Trophoblast cell (in vitro differentiated cells and primary cell): ENCODE measurements around the gene SPCS3.

Experiments
- DNase-seq, 2 donors: peaks; one replicate each; pipeline ENCODE4 v3.0.0-alpha.2; 2016
- H2AFZ ChIP-seq: 2 replicates; pipeline ENCODE4 v1.6.1; 2013; ENCODE audit warnings: low read length, moderate library complexity, mild to moderate bottlenecking; ENCODE audit not compliant: insufficient read depth, poor library complexity
- H2AK5ac ChIP-seq: 2 replicates; pipeline ENCODE4 v1.6.1; 2013; ENCODE audit warnings: mild to moderate bottlenecking, low read length
- H2BK120ac ChIP-seq: 2 replicates; pipeline ENCODE4 v1.6.1; 2013; ENCODE audit warnings: low read length, mild to moderate bottlenecking, moderate library complexity; ENCODE audit not compliant: insufficient read depth, poor library complexity
- H2BK12ac ChIP-seq: 2 replicates; pipeline ENCODE4 v1.6.1; 2013; ENCODE audit warnings: mild to moderate bottlenecking, low read length, moderate library complexity
- H2BK5ac ChIP-seq: 2 replicates; pipeline ENCODE4 v1.6.1; 2013; ENCODE audit warnings: low read length, low read depth, moderate library complexity, mild to moderate bottlenecking; ENCODE audit not compliant: poor library complexity
- H3K14ac ChIP-seq: 2 replicates; pipeline ENCODE4 v1.6.1; 2013; ENCODE audit warnings: mild to moderate bottlenecking, low read length
- H3K18ac ChIP-seq: 2 replicates; pipeline ENCODE4 v1.6.1; 2013; ENCODE audit warnings: mild to moderate bottlenecking, low read length
- H3K23ac ChIP-seq: 2 replicates; pipeline ENCODE4 v1.6.1; 2013; ENCODE audit warnings: low read length
- H3K27ac ChIP-seq: 2 replicates; pipeline ENCODE4 v1.5.1; 2013; ENCODE audit warnings: low read depth, mild to moderate bottlenecking, inconsistent platforms, low read length, moderate library complexity
- H3K27me3 ChIP-seq: 2 replicates; pipeline ENCODE4 v1.6.1; 2013; ENCODE audit warnings: inconsistent platforms, mild to moderate bottlenecking, low read length, moderate library complexity; ENCODE audit not compliant: insufficient read depth
- H3K36me3 ChIP-seq, 2 experiments: 1 replicate in 1 of 2; 2 replicates in 1 of 2; pipeline ENCODE4 v1.6.1; 2013; ENCODE audit warnings: low read length in 2 of 2, mild to moderate bottlenecking in 2 of 2, moderate library complexity in 1 of 2; ENCODE audit not compliant: insufficient read depth in 2 of 2, control insufficient read depth in 1 of 2
- H3K4ac ChIP-seq: 2 replicates; pipeline ENCODE4 v1.6.1; 2013; ENCODE audit warnings: low read depth, mild to moderate bottlenecking, low read length, moderate library complexity
- H3K4me1 ChIP-seq, 2 experiments: 1 replicate in 1 of 2; 2 replicates in 1 of 2; pipeline ENCODE4 v1.6.1; 2013; ENCODE audit warnings: low read length in 2 of 2, mild to moderate bottlenecking in 2 of 2, moderate library complexity in 1 of 2; ENCODE audit not compliant: insufficient read depth in 2 of 2, control insufficient read depth in 1 of 2
- H3K4me2 ChIP-seq: 2 replicates; pipeline ENCODE4 v1.6.1; 2013; ENCODE audit warnings: inconsistent platforms, mild to moderate bottlenecking, low read length, moderate library complexity
- H3K4me3 ChIP-seq: 2 replicates; pipeline ENCODE4 v1.5.1; 2013; ENCODE audit warnings: mild to moderate bottlenecking, low read depth, low read length, inconsistent platforms
- H3K79me1 ChIP-seq: one replicate; pipeline ENCODE4 v1.6.1; 2013; ENCODE audit warnings: low read length
- H3K79me2 ChIP-seq: 2 replicates; pipeline ENCODE4 v1.6.1; 2013; ENCODE audit warnings: low read length, mild to moderate bottlenecking; ENCODE audit not compliant: control insufficient read depth, insufficient read depth, poor library complexity
- H3K9ac ChIP-seq: 2 replicates; pipeline ENCODE4 v1.6.1; 2013; ENCODE audit warnings: mild to moderate bottlenecking, low read length
- H3K9me3 ChIP-seq: 2 replicates; pipeline ENCODE4 v1.6.1; 2013; ENCODE audit warnings: low read depth, mild to moderate bottlenecking, control low read depth, inconsistent platforms, low read length; ENCODE audit not compliant: insufficient read depth
- H4K12ac ChIP-seq: 2 replicates; pipeline ENCODE4 v1.6.1; 2013; ENCODE audit warnings: low read depth, mild to moderate bottlenecking, low read length, moderate library complexity
- H4K8ac ChIP-seq: 2 replicates; pipeline ENCODE4 v1.6.1; 2013; ENCODE audit warnings: low read depth, mild to moderate bottlenecking, low read length, moderate library complexity
- H4K91ac ChIP-seq: one replicate; pipeline ENCODE4 v1.6.1; 2013; ENCODE audit warnings: low read depth, mild to moderate bottlenecking, low read length, moderate library complexity
- WGBS: extraction: QIAGEN DNeasy Blood & Tissue Kit; methylation state at CpG from one replicate; pipeline ENCODE4 v1.1.7; 2013; ENCODE audit warnings: missing lambda C conversion rate; ENCODE audit not compliant: insufficient read length, insufficient coverage; ENCODE audit errors: extremely low coverage; 5-methylcytosine and 5-hydroxymethylcytosine counted together

SPCS3 gene

GRCh38 chr4:176319151-176319703, 539 bp upstream of the SPCS3 start:
- H3K27ac ChIP-seq = peak overlapping the region; percentile 45
- H3K9ac ChIP-seq = peak overlapping the region; percentile 77
- H2BK120ac ChIP-seq = no peak overlapping the region
- H2BK12ac ChIP-seq = no peak overlapping the region
- no peak overlapping the region for H3K4ac ChIP-seq
- no peak overlapping the region for H3K14ac ChIP-seq
- no CpG with 5 or more reads among the region's 13 CpGs for WGBS
- H3K23ac ChIP-seq = no peak overlapping the region
- H3K36me3 ChIP-seq = no peaks in the 10 kb centered on the region
- H4K12ac ChIP-seq = peak overlapping the region; percentile 56
- peak overlapping the region; percentile 98 for H3K4me2 ChIP-seq
- H2AK5ac ChIP-seq = no peak overlapping the region
- no peaks in the 10 kb centered on the region for H3K27me3 ChIP-seq
- H3K4me1 ChIP-seq = no peaks in the 10 kb centered on the region
- peak overlapping the region; percentile 43 for H4K91ac ChIP-seq
- no peak for DNase-seq
- H3K79me2 ChIP-seq = peaks cover 10% of the 10 kb centered on the region
- no peaks in the 10 kb centered on the region for H3K9me3 ChIP-seq
- H3K18ac ChIP-seq = peak overlapping the region; percentile 64
- H3K4me3 ChIP-seq = peak overlapping the region; percentile 60
- H3K79me1 ChIP-seq = peaks cover 11% of the 10 kb centered on the region
- H2BK5ac ChIP-seq = peak overlapping the region; percentile 36
- peak overlapping the region; percentile 77 for H4K8ac ChIP-seq
- peak overlapping the region; percentile 56 for H2AFZ ChIP-seq

DNA sequence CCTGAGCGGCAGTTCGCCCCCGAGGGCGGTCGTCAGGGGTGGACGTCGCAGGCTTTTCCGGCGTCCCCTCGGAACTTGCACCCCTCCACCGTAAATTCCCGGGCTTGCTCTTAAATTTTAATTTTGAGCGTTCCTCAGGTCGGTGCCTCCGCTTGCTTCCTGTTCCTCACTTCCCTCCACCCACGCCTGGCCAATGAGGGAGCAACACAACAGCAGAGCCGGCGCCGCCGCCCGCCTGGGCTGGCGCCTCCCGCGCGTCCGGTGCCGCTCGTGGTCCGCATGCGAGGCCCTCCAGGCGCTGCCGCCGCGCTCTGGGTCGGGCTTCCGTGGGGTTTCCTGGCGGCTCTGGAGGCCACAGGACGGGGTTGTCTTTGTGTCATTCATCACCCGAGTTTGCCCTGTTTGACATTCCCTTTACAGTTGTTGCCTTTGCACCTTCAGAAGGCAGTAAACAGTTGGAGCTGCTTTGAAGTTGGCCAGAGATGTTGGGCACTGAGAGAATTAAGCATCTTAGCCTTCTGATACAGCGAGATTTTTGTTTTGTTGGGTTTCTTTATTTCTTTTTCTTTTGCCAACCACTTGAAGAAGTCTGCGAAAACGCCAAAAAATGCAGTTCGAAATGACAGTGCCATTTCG, 692 bp downstream of the SPCS3 start:
- peak overlapping the region; percentile 96 for H3K4ac ChIP-seq
- H2BK5ac ChIP-seq = peak overlapping the region; percentile 98
- H4K91ac ChIP-seq = peak overlapping the region; percentile 99
- H3K79me1 ChIP-seq = peaks cover 11% of the 10 kb centered on the region
- peak overlapping the region; percentile 73 for H3K4me2 ChIP-seq
- peak overlapping the region; percentile 99 for H3K14ac ChIP-seq
- H4K12ac ChIP-seq = peak overlapping the region; percentile 96
- peak overlapping the region; percentile 97 for H2AFZ ChIP-seq
- H3K27ac ChIP-seq = peak overlapping the region; percentile 98
- H2BK120ac ChIP-seq = peak overlapping the region; percentile 98
- H2AK5ac ChIP-seq = no peak overlapping the region
- peak overlapping the region; percentile 99 for H3K4me3 ChIP-seq
- peak overlapping the region; percentile 100 for H3K18ac ChIP-seq
- DNase-seq = peak; percentile 75 to 83
- H2BK12ac ChIP-seq = no peak overlapping the region
- H3K79me2 ChIP-seq = peaks cover 10% of the 10 kb centered on the region
- no peaks in the 10 kb centered on the region for H3K27me3 ChIP-seq
- H3K9me3 ChIP-seq = no peaks in the 10 kb centered on the region
- no peaks in the 10 kb centered on the region for H3K36me3 ChIP-seq
- peak overlapping the region; percentile 99 for H4K8ac ChIP-seq
- H3K9ac ChIP-seq = peak overlapping the region; percentile 99
- no peaks in the 10 kb centered on the region for H3K4me1 ChIP-seq
- peak overlapping the region; percentile 17 for H3K23ac ChIP-seq
- WGBS = no CpG with 5 or more reads among the region's 44 CpGs

DNA sequence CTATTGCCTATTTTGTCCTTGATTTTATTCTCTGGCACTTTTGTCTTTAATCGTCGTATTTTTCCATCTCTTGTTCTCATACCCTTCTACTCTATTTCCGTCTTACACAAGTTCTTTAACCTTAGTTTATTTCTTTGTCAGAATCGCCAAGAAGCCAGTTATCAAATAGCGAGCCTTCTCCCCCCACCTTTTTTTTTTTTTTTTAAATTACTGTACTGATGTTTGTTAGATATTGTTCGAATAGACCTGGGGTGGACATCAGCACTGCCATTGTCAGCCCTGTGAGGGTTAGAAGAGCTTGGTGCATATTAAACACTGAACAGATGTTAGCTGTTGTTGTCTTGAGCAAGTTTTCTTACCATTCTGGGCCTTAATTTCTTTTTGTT, 1.2 kb downstream of the SPCS3 start:
- Histone ChIP-seq H4K8ac (no peak overlapping the region), H3K4me1 (no peaks in the 10 kb centered on the region), H3K79me2 (peaks cover 10% of the 10 kb centered on the region), H3K9me3 (no peaks in the 10 kb centered on the region), H3K27me3 (no peaks in the 10 kb centered on the region), H3K14ac (no peak overlapping the region), H3K4me2 (peak overlapping the region; percentile 73), H4K91ac (no peak overlapping the region), H2BK120ac (no peak overlapping the region), H3K4me3 (no peak overlapping the region), H3K36me3 (no peaks in the 10 kb centered on the region), H3K27ac (peak overlapping the region; percentile 98), H3K79me1 (peaks cover 11% of the 10 kb centered on the region), H4K12ac (no peak overlapping the region), H3K18ac (no peak overlapping the region), H3K9ac (no peak overlapping the region), H3K4ac (no peak overlapping the region), H2BK5ac (no peak overlapping the region), H3K23ac (no peak overlapping the region), H2AFZ (no peak overlapping the region), H2BK12ac (no peak overlapping the region), H2AK5ac (no peak overlapping the region)
- no CpG with 5 or more reads among the region's 6 CpGs for WGBS
- DNase-seq = no peak

- H3K36me3 ChIP-seq = no peaks in the 10 kb centered on the region
- no peak overlapping the region for H4K12ac ChIP-seq
- peaks cover 10% of the 10 kb centered on the region for H3K79me2 ChIP-seq
- H3K27ac ChIP-seq = no peak overlapping the region
- no peaks in the 10 kb centered on the region for H3K27me3 ChIP-seq
- DNase-seq = no peak
- H3K18ac ChIP-seq = no peak overlapping the region
- no peak overlapping the region for H2BK12ac ChIP-seq
- H4K91ac ChIP-seq = no peak overlapping the region
- no peak overlapping the region for H2AK5ac ChIP-seq
- no peaks in the 10 kb centered on the region for H3K9me3 ChIP-seq
- no peak overlapping the region for H4K8ac ChIP-seq
- peak overlapping the region; percentile 73 for H3K4me2 ChIP-seq
- no peak overlapping the region for H2AFZ ChIP-seq
- no peak overlapping the region for H3K4ac ChIP-seq
- WGBS = no CpG with 5 or more reads among the region's 5 CpGs
- H3K14ac ChIP-seq = no peak overlapping the region
- no peak overlapping the region for H2BK5ac ChIP-seq
- H3K23ac ChIP-seq = no peak overlapping the region
- H3K9ac ChIP-seq = no peak overlapping the region
- H3K4me1 ChIP-seq = no peaks in the 10 kb centered on the region
- peaks cover 11% of the 10 kb centered on the region for H3K79me1 ChIP-seq
- H2BK120ac ChIP-seq = no peak overlapping the region
- no peak overlapping the region for H3K4me3 ChIP-seq
Observed at GRCh38 chr4:176321589-176321988, 1.8 kb downstream of the SPCS3 start.
